Naive thymus-derived CD8-positive, alpha-beta T cell (primary cell): ENCODE data around the gene MAN1A1. TPM values are rescaled to one million over a fixed set of nuclear protein-coding genes. Genes with fewer than 3 reads are reported as not detected.

Experiments
- ATAC-seq, 2 donors: fragments of 150-1000 bp; cut with Tn5 transposase in 1 of 2; sonication (Bioruptor Pico), chemical (Tn5 transposase) in 1 of 2; 1 replicate in 1 of 2; 2 replicates in 1 of 2; pipeline ENCODE4 v1.10.0; 2021; ENCODE audit warnings: mild to moderate bottlenecking in 2 of 2, moderate library complexity in 2 of 2
- POLR2A ChIA-PET: fragments of 350-600 bp; sonication (Branson Sonifier 250); formaldehyde crosslinking; loops from one replicate; lab custom pipeline; 2021; ENCODE audit warnings: antibody characterized with exemption; lab: Charles Lee
- DNase-seq, 10 donors: peaks; one replicate each; pipeline versions ENCODE4 v3.0.0 to v3.0.0-alpha.2; 2020 to 2022
- H3K27ac Mint-ChIP-seq, 10 donors: one replicate each; pipeline ENCODE4 v1.8.0; 2020 to 2022; ENCODE audit warnings: mild to moderate bottlenecking in 10 of 10, mixed read lengths in 10 of 10, moderate library complexity in 4 of 10, inconsistent platforms in 1 of 10
- H3K27me3 Mint-ChIP-seq, 5 donors: one replicate each; pipeline ENCODE4 v1.8.0; 2021 to 2022; ENCODE audit warnings: mixed read lengths in 5 of 5
- H3K36me3 Mint-ChIP-seq, 3 donors: one replicate each; pipeline ENCODE4 v1.8.0; 2020 to 2022; ENCODE audit warnings: mixed read lengths in 3 of 3, mild to moderate bottlenecking in 2 of 3, inconsistent platforms in 1 of 3
- H3K4me1 Mint-ChIP-seq, 4 donors: one replicate each; pipeline ENCODE4 v1.8.0; 2021 to 2022; ENCODE audit warnings: mixed read lengths in 4 of 4
- H3K4me3 Mint-ChIP-seq, 10 donors: one replicate each; pipeline ENCODE4 v1.8.0; 2020 to 2022; ENCODE audit warnings: mild to moderate bottlenecking in 10 of 10, mixed read lengths in 10 of 10, moderate library complexity in 6 of 10, inconsistent platforms in 1 of 10
- H3K9me3 Mint-ChIP-seq, 9 donors: one replicate each; pipeline ENCODE4 v1.8.0; 2020 to 2022; ENCODE audit warnings: mixed read lengths in 9 of 9, mild to moderate bottlenecking in 3 of 9, inconsistent platforms in 1 of 9, moderate library complexity in 1 of 9
- polyA plus RNA-seq, 3 donors: library from polyadenylated mRNA; unstranded; fragments of 300-500 nt; fragmentation: Illumina TruSeq; gene quantifications; one replicate each; pipeline ENCODE4 v1.2.3, GENCODE V29; 2021
- total RNA-seq, 8 experiments: library from RNA in 2 of 8; stranded (reverse) in 2 of 8; gene quantifications; one replicate each; pipeline ENCODE4 v1.2.3 and lab custom pipeline; 2021 to 2026

Gene MAN1A1
- total and polyA plus RNA-seq, 5 experiments from 2014 or later: 6.1 to 17.9 (median 8.6) TPM

DNA sequence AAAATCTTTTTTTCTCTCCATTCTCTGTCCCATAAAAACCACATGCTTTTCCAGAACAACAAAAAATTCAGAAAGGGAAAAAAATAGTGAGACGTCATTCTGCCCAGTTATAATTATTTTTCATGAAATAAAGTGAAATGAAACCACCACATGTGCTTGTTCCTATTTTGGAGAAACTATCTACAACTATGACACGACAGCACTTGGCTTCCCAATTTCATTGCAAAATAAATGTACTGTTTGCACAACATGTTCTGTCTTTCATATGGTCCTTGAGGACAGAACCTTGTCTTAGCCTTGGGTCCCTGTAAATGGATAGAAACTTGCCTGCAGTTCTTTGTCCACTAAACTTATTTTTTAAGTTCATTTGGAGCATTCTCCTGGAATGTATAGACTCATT lies 5.6 kb upstream of the MAN1A1 start:
- H3K36me3 Mint-ChIP-seq: no peaks in the 10 kb centered on the region
- H3K9me3 Mint-ChIP-seq: no peaks in the 10 kb centered on the region
- no peak for ATAC-seq
- no peak overlapping the region for H3K4me3 Mint-ChIP-seq
- H3K27me3 Mint-ChIP-seq: no peaks in the 10 kb centered on the region
- POLR2A ChIA-PET: no interaction called here
- no peak overlapping the region for H3K27ac Mint-ChIP-seq
- DNase-seq: no peak
- peaks cover 6 to 46% (median 15%) of the 10 kb centered on the region in 4 donors for H3K4me1 Mint-ChIP-seq

DNA sequence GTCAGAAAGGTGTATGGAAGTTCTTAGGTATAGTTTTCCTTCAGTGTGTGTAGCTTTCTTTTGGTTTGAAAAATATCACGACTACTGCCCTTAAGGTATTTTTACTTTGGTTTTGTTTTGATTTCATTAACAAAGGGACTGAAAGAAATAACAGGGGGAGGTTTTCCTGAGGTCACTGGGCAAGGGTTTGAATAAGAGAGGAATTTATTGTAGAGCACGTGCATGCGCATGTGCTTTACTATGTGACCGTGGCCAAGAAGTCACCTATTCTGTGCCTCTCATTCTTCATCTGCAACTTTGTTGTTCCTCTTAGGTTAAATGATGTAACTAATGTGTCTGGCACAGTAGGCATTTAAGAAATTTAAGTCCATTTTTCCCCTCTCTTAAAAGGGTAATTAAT lies 4.1 kb upstream of the MAN1A1 start:
- POLR2A ChIA-PET: no interaction called here
- Mint-ChIP-seq H3K4me3 (no peak overlapping the region), H3K27me3 (no peaks in the 10 kb centered on the region), H3K36me3 (no peaks in the 10 kb centered on the region), H3K27ac (peak overlapping the region in 1 of 10 donors; percentile 27), H3K4me1 (peaks cover 6 to 39% (median 13%) of the 10 kb centered on the region in 4 donors), H3K9me3 (no peaks in the 10 kb centered on the region)
- no peak for ATAC-seq
- no peak for DNase-seq

DNA sequence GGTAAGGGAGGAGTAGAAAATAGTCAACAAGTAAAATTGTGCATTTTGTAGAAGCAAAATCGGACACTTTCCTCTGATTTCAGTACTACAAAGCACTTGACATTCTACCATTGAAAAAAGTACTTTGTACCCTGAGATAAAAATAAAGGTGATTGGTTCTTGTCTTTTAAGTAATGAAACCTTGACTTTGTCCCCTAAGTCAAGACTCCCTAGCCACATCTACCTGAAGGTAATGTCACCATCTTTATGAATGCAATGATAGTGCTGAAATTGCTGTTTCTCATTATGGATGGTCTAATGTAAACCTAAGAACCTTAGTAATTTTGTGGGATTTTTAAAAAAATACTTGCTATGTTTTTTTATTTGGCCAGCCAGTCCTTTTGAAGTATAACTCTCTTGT lies 2.4 kb upstream of the MAN1A1 start:
- H3K4me1 Mint-ChIP-seq: peaks cover 10 to 52% (median 25%) of the 10 kb centered on the region in 4 donors
- H3K27me3 Mint-ChIP-seq: no peaks in the 10 kb centered on the region
- peak overlapping the region in 1 of 10 donors; percentile 36 for H3K27ac Mint-ChIP-seq
- ATAC-seq (no peak), DNase-seq (no peak)
- no peak overlapping the region for H3K4me3 Mint-ChIP-seq
- H3K36me3 Mint-ChIP-seq: no peaks in the 10 kb centered on the region
- POLR2A ChIA-PET: interaction anchor here (1.8 kb wide), 1 partner anchor 38 kb away, joined by 5 read pairs; no protein-coding TSS in a partner anchor
- no peaks in the 10 kb centered on the region for H3K9me3 Mint-ChIP-seq

DNA sequence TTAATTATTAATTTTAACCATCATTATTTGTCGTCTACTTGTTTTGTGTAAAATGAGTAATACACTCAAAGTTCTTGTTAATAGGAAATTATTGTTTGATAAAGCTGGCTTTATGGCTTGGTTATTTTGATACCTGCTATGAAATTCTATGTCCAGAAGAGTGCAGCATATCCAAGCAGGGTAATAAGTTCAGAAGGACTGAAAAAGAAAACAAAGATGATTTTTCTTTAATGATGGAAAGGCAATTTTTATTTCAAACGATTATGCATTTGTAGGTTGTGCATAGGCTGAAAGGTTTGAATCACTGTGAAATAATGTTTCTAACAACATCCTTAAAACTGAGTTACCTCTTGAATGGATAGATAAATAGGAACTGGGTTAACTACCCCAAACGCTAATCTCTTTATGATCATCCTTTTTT lies 1.4 kb upstream of the MAN1A1 start:
- Mint-ChIP-seq H3K9me3 (no peaks in the 10 kb centered on the region), H3K4me1 (peaks cover 14 to 62% (median 36%) of the 10 kb centered on the region in 4 donors), H3K27me3 (no peaks in the 10 kb centered on the region), H3K4me3 (peak overlapping the region; percentile 39 to 91 (median 87)), H3K36me3 (no peaks in the 10 kb centered on the region), H3K27ac (peak overlapping the region in 5 of 10 donors; percentile 75 to 93 (median 89))
- DNase-seq: peak in 2 of 10 donors; percentile 28 to 29
- POLR2A ChIA-PET: interaction anchor here (1.0 to 1.8 kb wide), 2 partner anchors 28 to 37 kb away, joined by 3 to 5 read pairs; no protein-coding TSS in a partner anchor
- no peak for ATAC-seq

DNA sequence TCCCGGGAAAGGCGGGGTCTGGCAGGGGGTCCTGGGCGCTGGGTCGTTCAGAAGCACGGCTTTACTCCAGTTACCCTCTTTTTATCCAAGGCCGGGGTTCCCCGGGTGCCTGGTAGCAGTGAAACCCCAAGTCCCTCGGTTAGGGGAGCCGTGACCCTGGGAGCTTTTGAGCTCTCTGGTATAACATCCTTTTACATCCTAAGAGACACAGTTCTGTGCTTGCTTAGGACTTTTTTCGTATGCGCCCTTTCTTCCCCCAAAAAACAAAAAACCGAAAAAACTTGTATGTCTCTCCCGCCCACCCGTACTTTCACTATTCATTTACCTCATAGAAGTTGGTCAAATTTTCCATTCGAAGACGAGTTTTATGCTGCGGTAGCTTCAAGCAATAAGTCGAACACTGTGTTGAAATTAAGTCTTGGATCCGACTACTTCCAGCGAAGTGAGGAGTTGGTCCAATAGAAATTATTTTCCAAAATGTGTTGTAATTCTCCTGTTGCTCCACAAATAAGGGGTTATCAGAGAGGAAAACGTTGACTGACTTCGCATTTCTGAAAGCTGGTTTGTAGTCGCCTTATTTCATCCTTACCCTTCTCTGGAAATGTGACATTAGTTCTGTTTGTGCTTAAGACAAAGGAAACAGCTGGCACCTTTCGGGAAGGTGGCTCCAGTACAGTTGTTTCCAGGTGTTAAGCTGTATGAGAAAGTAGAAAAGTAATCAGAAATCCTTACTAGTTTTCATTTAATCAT lies 816 bp upstream of the MAN1A1 start:
- H3K9me3 Mint-ChIP-seq: no peaks in the 10 kb centered on the region
- peak overlapping the region; percentile 57 to 93 (median 86) for H3K27ac Mint-ChIP-seq

DNA sequence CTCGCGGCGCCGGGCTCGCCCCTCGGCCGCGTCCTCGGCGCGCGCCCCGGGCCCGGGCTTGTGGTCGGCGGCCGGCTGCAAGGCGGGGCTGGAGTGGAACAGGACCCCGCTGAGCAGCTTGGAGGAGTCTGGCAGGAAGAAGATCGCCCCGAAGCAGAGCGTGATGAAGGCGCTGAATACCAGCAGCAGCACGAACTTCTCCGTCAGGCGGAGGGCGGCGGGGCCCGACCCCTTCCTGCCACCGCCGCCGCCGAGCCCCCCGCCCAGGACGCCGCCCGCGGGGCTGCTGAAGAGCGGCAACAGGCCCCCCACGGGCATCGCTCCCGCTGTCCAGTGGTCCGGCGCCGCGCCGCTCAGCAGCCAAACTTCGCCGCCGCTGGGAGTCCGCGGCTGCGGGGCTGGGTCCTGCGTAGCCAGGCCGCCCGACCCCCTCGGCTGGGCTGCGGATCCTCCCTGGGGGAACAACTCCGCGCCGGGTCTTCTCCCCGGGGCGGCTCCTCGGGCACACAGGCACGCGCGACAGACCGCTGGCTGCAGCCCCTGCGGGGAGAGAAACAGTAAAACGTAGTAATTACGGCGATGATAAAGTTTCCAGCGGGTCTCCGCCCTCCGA lies 707 bp downstream of the MAN1A1 start:
- no peaks in the 10 kb centered on the region for H3K9me3 Mint-ChIP-seq
- peaks cover 14 to 66% (median 52%) of the 10 kb centered on the region in 4 donors for H3K4me1 Mint-ChIP-seq
- H3K36me3 Mint-ChIP-seq: no peaks in the 10 kb centered on the region
- DNase-seq: peak in 7 of 10 donors; percentile 19 to 52 (median 27)
- ATAC-seq: peak; percentile 9 to 15
- peak overlapping the region in 7 of 10 donors; percentile 43 to 92 (median 81) for H3K27ac Mint-ChIP-seq
- POLR2A ChIA-PET: interaction anchor here (0.5 to 1.2 kb wide), 2 partner anchors 34 to 539 kb away, joined by 3 to 5 read pairs; no protein-coding TSS in a partner anchor
- no peaks in the 10 kb centered on the region for H3K27me3 Mint-ChIP-seq
- peak overlapping the region; percentile 73 to 99 (median 88) for H3K4me3 Mint-ChIP-seq

More for the DNA sequence above, 816 bp upstream of the MAN1A1 start:
- POLR2A ChIA-PET: interaction anchor here (1.0 to 1.8 kb wide), 2 partner anchors 27 to 36 kb away, joined by 3 to 5 read pairs; no protein-coding TSS in a partner anchor
- peak; percentile 22 to 35 for ATAC-seq
- Mint-ChIP-seq H3K4me3 (peak overlapping the region; percentile 76 to 91 (median 87)), H3K36me3 (no peaks in the 10 kb centered on the region), H3K4me1 (peaks cover 14 to 66% (median 41%) of the 10 kb centered on the region in 4 donors), H3K27me3 (no peaks in the 10 kb centered on the region)
- DNase-seq: peak in 8 of 10 donors; percentile 12 to 72 (median 40)

DNA sequence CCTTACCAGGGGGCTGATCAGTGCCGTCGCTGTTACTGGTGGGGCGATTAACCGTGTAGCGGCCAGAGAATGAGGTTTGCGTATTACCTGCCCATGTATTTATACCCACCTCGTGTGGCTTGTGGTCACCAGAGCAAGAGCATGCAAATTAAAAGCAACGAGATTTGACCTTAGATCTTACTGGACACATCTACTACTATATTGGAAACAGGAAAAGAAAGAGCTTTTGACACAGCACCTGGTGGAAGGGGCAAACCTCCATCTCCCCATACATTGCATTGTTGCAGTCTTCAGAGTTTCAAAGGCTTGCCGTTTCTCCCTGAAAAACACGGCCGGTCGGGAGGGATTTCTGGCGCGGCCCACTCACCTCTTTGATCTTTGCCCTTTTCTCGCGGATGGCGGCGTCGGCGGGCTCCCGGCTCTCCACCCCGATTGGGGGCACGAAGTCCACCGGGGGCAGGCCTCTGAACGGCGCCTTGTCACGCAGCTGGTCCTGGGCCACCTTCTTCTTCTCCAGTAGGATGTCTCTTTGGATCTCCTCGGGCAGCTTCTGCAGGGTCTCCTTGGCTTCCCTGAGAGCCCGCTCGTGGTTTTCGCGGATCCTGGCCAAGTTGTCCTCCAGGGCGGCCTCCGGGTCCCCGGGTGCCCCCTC lies 1.3 kb downstream of the MAN1A1 start:
- H3K4me1 Mint-ChIP-seq: peaks cover 14 to 66% (median 55%) of the 10 kb centered on the region in 4 donors
- ATAC-seq: peak in 1 of 2 donors; percentile 5
- H3K36me3 Mint-ChIP-seq: no peaks in the 10 kb centered on the region
- H3K9me3 Mint-ChIP-seq: no peaks in the 10 kb centered on the region
- no peaks in the 10 kb centered on the region for H3K27me3 Mint-ChIP-seq
- peak overlapping the region; percentile 83 to 99 (median 93) for H3K4me3 Mint-ChIP-seq
- POLR2A ChIA-PET: interaction anchor here (1.2 kb wide), 1 partner anchor 34 kb away, joined by 3 read pairs; no protein-coding TSS in a partner anchor
- peak overlapping the region; percentile 53 to 97 (median 88) for H3K27ac Mint-ChIP-seq
- DNase-seq: peak; percentile 9 to 69 (median 34)

DNA sequence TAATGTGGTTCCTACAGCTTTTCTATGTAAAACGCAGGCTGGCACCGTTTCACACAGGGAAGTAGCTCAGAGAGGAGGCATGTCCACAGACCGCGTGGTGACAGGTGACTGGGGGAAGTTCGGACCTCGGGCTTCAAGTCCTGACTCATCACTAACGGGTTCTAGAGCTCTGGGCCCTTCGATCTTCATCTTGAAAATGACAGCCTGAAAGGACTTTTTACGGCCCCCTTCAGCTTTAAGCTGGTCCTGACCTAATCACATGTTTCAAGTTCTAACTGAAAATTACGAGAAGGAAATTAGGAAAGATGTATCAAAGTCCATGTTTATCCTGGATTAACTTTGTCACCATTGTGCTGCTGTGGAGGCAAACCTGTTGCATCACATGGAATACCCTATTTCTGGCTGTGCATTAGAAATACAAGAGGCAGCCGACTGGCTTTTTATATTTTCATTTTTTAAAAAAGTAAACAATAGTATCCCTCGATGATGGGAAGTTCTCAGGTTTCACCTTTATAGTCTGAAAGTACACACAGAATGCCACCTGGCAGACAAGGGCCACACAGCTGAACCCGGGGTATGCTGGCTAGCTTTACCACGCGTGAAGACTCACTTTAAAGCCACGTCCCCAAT lies 2.0 kb downstream of the MAN1A1 start:
- no peaks in the 10 kb centered on the region for H3K36me3 Mint-ChIP-seq
- DNase-seq (peak in 5 of 10 donors; percentile 8 to 39 (median 32)), ATAC-seq (no peak)
- H3K9me3 Mint-ChIP-seq: no peaks in the 10 kb centered on the region
- POLR2A ChIA-PET: interaction anchor here (0.6 to 1.3 kb wide), 2 partner anchors 25 to 126 kb away, joined by 3 to 4 read pairs; no protein-coding TSS in a partner anchor
- H3K27me3 Mint-ChIP-seq: no peaks in the 10 kb centered on the region
- peak overlapping the region; percentile 83 to 99 (median 93) for H3K4me3 Mint-ChIP-seq
- H3K4me1 Mint-ChIP-seq: peaks cover 12 to 68% (median 60%) of the 10 kb centered on the region in 4 donors
- peak overlapping the region; percentile 53 to 97 (median 88) for H3K27ac Mint-ChIP-seq

DNA sequence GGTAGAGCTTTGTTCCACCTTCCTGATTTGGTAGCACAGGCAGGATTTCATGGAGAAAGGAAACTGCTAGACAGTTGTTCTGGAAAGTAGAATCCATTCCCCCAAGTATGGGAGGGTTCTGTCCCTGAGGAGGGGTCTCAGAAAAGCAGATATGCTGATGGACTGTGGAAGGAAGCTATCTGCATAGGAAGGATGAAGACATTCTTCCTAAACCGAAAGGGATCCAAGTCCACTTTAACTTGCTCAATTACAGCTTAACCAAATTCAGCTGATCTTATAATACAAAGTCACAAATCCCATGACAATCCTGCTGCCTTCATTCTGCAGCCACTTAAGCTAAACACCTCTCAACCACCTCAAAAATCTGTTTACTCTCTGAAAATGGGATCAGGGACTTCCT lies 2.6 kb downstream of the MAN1A1 start:
- no peak for ATAC-seq
- H3K36me3 Mint-ChIP-seq: no peaks in the 10 kb centered on the region
- peak overlapping the region; percentile 83 to 99 (median 93) for H3K4me3 Mint-ChIP-seq
- H3K27ac Mint-ChIP-seq: peak overlapping the region; percentile 1 to 97 (median 75)
- no peak for DNase-seq
- peaks cover 12 to 72% (median 63%) of the 10 kb centered on the region in 4 donors for H3K4me1 Mint-ChIP-seq
- no peaks in the 10 kb centered on the region for H3K27me3 Mint-ChIP-seq
- POLR2A ChIA-PET: interaction anchor here (0.6 to 1.3 kb wide), 2 partner anchors 24 to 125 kb away, joined by 3 to 4 read pairs; no protein-coding TSS in a partner anchor
- H3K9me3 Mint-ChIP-seq: no peaks in the 10 kb centered on the region

DNA sequence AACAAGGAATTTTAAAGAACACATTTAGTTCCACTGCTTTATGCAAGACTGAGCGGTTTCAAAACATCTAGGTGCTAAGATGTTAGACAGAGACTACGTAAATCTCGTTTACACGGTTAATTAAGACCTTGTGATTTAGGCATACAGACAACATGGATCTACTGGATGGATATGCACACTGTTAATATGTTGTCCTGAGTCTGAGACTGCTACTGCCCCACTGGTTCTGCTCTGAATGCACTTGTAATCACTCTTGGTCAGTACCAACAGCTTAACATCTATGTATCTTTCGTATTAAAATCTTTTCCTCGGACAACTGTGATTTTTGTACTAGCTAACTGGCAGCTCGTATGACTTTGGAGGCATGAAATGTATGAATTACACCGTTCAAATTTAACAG lies 3.1 kb downstream of the MAN1A1 start:
- Mint-ChIP-seq H3K9me3 (no peaks in the 10 kb centered on the region), H3K36me3 (no peaks in the 10 kb centered on the region), H3K27ac (peak overlapping the region in 9 of 10 donors; percentile 2 to 86 (median 41)), H3K4me3 (peak overlapping the region in 8 of 10 donors; percentile 9 to 96 (median 71)), H3K4me1 (peaks cover 10 to 69% (median 59%) of the 10 kb centered on the region in 4 donors), H3K27me3 (no peaks in the 10 kb centered on the region)
- POLR2A ChIA-PET: interaction anchor here (0.6 to 1.3 kb wide), 2 partner anchors 14 to 24 kb away, joined by 3 read pairs; no protein-coding TSS in a partner anchor
- ATAC-seq (no peak), DNase-seq (no peak)

DNA sequence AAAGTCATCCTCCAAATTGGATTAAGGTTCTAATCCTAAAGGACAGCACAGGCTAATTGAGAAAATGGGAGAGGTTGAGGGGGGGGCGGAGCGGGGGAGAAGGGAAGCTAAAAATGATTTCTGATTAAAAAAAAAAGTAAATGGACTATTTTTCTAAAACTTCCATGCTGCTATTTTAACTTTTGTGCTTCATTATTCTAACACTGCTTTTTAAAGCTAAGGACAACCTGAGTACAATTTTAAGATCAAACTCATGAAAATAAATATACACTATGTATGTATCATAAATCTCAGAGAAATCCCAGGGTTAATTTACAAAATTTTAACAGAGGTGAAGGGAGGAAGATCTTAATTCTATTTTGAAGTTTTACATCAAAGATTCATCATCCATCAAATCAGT lies 4.4 kb downstream of the MAN1A1 start:
- no peak for ATAC-seq
- H3K27ac Mint-ChIP-seq: peak overlapping the region in 6 of 10 donors; percentile 1 to 55 (median 27)
- DNase-seq: no peak
- H3K4me1 Mint-ChIP-seq: peaks cover 6 to 76% (median 69%) of the 10 kb centered on the region in 4 donors
- POLR2A ChIA-PET: no interaction called here
- no peaks in the 10 kb centered on the region for H3K36me3 Mint-ChIP-seq
- no peaks in the 10 kb centered on the region for H3K27me3 Mint-ChIP-seq
- H3K9me3 Mint-ChIP-seq: no peaks in the 10 kb centered on the region
- H3K4me3 Mint-ChIP-seq: peak overlapping the region in 1 of 10 donors; percentile 2
